Right renal cortex interstitium (tissue), 3 donors: ENCODE measurements around the gene KRT6A. TPM values are rescaled to one million over a fixed set of nuclear protein-coding genes. Genes with fewer than 3 reads are reported as not detected.
A peak's percentile ranks its signal among the peaks of the same experiment; 100 is the strongest.
"Not testable (repeated sequence)": the region's sequence is repeated elsewhere in the genome, so short reads cannot be mapped to it uniquely, and the experiment has no call there.

Source experiments
- DNase-seq, 3 donors: peaks; one replicate each; pipeline ENCODE4 v3.0.0-alpha.2; 2013; ENCODE audit warnings: low read depth in 3 of 3, low spot score in 2 of 3
- polyA plus RNA-seq, 3 donors: library from polyadenylated mRNA; unstranded; fragments of 120-200 nt; gene quantifications; one replicate each; pipeline ENCODE4 v1.2.1, GENCODE V29; 2013; ENCODE audit not compliant: insufficient read length in 3 of 3

Gene KRT6A
- polyA plus RNA-seq, 3 donors: not detected

- DNase-seq: peak in 1 of 3 donors; percentile 8
Observed at GRCh38 chr12:52506858-52507715, 14.0 kb upstream of the KRT6A start.

- no peak for DNase-seq
Observed at GRCh38 chr12:52502877-52503276, 9.8 kb upstream of the KRT6A start.

- DNase-seq: no peak
Observed at GRCh38 chr12:52501490-52501889, 8.4 kb upstream of the KRT6A start.

- not testable (repeated sequence) for DNase-seq
Observed at GRCh38 chr12:52500574-52500973, 7.5 kb upstream of the KRT6A start.

GRCh38 chr12:52499806-52500560 is 6.9 kb upstream of the KRT6A start:
- DNase-seq: no peak

GRCh38 chr12:52498946-52499345 is 5.9 kb upstream of the KRT6A start:
- DNase-seq: no peak

GRCh38 chr12:52497975-52498374 is 4.9 kb upstream of the KRT6A start:
- DNase-seq: no peak

- DNase-seq: no peak
Observed at GRCh38 chr12:52496590-52497071, 3.6 kb upstream of the KRT6A start.

- no peak for DNase-seq
Observed at GRCh38 chr12:52496054-52496453, 3.0 kb upstream of the KRT6A start.

- DNase-seq: peak in 1 of 3 donors; percentile 13
Observed at GRCh38 chr12:52495389-52495788, 2.3 kb upstream of the KRT6A start.

GRCh38 chr12:52494518-52494917 is 1.5 kb upstream of the KRT6A start:
- DNase-seq: no peak

GRCh38 chr12:52494100-52494499 is 1.0 kb upstream of the KRT6A start:
- DNase-seq: no peak

GRCh38 chr12:52492405-52492804 is 652 bp downstream of the KRT6A start:
- DNase-seq: not testable (repeated sequence)

- not testable (repeated sequence) for DNase-seq
Observed at GRCh38 chr12:52491495-52491894, 1.6 kb downstream of the KRT6A start.

- no peak for DNase-seq
Observed at GRCh38 chr12:52488736-52489135, 4.3 kb downstream of the KRT6A start.

GRCh38 chr12:52487744-52488443 is 5.2 kb downstream of the KRT6A start:
- not testable (repeated sequence) for DNase-seq

GRCh38 chr12:52487211-52487610 is 5.8 kb downstream of the KRT6A start:
- DNase-seq: no peak

GRCh38 chr12:52486166-52487105 is 6.6 kb downstream of the KRT6A start:
- no peak for DNase-seq

- DNase-seq: no peak
Observed at GRCh38 chr12:52480073-52480472, 13.0 kb downstream of the KRT6A start.

GRCh38 chr12:52477651-52478050 is 15.4 kb downstream of the KRT6A start:
- no peak for DNase-seq
